Panc1 (cell line): ENCODE data around the gene MAPK10.

Source experiments
- POLR2AphosphoS5 ChIP-seq: IDR thresholded peaks from 2 replicates; pipeline ENCODE4 v1.6.1; 2012; ENCODE audit warnings: mild to moderate bottlenecking, low read depth, low read length, moderate library complexity
- REST ChIP-seq, 2 experiments: IDR thresholded peaks; 2 replicates each; pipeline ENCODE4 v1.6.1; 2011 to 2012; ENCODE audit warnings: low read depth in 2 of 2, control low read depth in 1 of 2, low read length in 1 of 2, mild to moderate bottlenecking in 1 of 2, moderate library complexity in 1 of 2; ENCODE audit not compliant: insufficient read depth in 1 of 2
- SIN3A ChIP-seq: IDR thresholded peaks from 2 replicates; pipeline ENCODE4 v1.6.1; 2012; ENCODE audit warnings: low read depth, mild to moderate bottlenecking, low read length, moderate library complexity, borderline replicate concordance; ENCODE audit not compliant: insufficient read depth
- TCF7L2 ChIP-seq: IDR thresholded peaks from 2 replicates; pipeline ENCODE4 v1.6.1; 2011; ENCODE audit warnings: mild to moderate bottlenecking, low read depth, low read length, inconsistent platforms
- TF ChIP-seq, protein P1 (sequence below): fragments of 450-650 bp; IDR thresholded peaks from 2 replicates; pipeline ENCODE4 v1.5.1; 2017; ENCODE audit warnings: mild to moderate bottlenecking

GRCh38 chr4:86233681-86234080 is 126.2 kb downstream of the MAPK10 start:
- TF ChIP-seq, protein P1, sequence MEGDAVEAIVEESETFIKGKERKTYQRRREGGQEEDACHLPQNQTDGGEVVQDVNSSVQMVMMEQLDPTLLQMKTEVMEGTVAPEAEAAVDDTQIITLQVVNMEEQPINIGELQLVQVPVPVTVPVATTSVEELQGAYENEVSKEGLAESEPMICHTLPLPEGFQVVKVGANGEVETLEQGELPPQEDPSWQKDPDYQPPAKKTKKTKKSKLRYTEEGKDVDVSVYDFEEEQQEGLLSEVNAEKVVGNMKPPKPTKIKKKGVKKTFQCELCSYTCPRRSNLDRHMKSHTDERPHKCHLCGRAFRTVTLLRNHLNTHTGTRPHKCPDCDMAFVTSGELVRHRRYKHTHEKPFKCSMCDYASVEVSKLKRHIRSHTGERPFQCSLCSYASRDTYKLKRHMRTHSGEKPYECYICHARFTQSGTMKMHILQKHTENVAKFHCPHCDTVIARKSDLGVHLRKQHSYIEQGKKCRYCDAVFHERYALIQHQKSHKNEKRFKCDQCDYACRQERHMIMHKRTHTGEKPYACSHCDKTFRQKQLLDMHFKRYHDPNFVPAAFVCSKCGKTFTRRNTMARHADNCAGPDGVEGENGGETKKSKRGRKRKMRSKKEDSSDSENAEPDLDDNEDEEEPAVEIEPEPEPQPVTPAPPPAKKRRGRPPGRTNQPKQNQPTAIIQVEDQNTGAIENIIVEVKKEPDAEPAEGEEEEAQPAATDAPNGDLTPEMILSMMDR: no peak
- TF ChIP-seq SIN3A (no peak), POLR2AphosphoS5 (no peak), REST (IDR thresholded peaks at IDR 0.05; ENCODE audit: insufficient read depth in 1 of 2, low read depth in 2 of 2, low read length in 1 of 2) (no peak), TCF7L2 (no peak)
